SKM-1 treated with dmso at 0.1 percent for 144 hours (cell line): Measurements from ENCODE around the gene DIS3L2.
A peak's percentile ranks its signal among the peaks of the same experiment; 100 is the strongest.
"Not testable (repeated sequence)": the region's sequence is repeated elsewhere in the genome, so short reads cannot be mapped to it uniquely, and the experiment has no call there.

Source experiments
- DNase-seq: peaks from one replicate; lab custom pipeline; 2025; ENCODE audit not compliant: unreplicated experiment; lab: John Stamatoyannopoulos, UW

Gene DIS3L2

DNA sequence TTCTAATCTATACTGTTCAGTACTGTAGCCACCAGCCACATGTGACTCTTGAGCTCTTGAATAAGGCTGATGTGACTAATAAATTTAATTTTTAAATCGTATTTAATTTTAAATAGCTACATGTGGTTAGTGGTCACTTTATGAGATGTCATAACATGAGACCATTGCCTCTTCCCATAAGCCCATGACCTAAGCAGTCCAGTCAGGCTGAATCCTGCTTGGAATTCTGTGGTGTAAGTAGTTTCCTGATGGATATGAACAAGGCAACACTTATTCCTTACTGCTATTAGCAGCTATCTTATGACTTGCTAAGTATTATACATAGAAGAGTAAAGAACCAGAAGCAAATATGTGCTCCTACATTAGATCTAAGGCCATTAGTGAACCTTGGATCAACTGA, 150.0 kb downstream of the DIS3L2 start:
- DNase-seq: no peak

DNA sequence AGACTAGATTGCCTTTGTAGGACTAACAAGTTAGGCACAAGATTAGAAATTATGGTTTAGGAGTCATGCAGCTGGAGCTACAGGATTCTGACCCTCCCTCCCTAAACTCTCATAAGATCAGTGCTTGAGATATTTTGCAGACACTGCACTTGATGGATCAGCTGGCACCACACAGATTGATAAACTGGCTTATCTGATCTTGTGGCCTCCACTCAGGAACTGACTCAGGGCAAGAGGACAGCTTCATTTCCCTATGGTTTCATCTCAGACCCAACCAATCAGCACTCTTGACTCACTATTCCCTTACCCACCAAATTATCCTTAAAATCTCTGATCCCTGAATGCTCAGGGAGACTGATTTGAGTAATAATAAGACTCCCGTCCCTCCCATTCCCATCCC, 152.3 kb downstream of the DIS3L2 start:
- DNase-seq: no peak

DNA sequence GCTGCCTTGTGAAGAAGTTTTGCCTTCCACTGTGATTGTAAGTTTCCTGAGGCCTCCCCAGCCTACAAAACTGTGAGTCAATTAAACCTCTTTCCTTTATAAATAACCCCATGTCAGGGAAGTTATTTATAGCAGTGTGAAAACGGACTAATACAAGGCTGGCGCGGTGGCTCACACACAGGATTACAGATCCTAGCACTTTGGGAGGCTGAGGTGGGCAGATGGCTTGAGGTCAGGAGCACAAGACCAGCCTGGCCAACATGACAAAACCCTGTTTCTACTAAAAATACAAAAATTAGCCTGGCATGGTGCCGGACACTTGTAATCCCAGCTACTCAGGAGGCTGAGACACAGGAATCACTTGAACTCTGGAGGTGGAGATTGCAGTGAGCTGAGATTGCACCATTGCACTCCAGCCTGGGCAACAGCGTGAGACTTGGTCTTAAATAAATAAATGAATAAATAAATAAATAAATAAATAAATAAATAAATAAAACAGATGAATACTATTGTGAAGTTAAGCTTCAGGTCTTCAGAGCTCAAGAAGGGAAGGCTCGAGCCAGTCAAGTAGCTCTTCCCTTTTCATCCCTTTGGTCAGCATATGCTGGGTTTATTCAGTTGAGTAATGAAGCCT, 154.3 kb downstream of the DIS3L2 start:
- not testable (repeated sequence) for DNase-seq

DNA sequence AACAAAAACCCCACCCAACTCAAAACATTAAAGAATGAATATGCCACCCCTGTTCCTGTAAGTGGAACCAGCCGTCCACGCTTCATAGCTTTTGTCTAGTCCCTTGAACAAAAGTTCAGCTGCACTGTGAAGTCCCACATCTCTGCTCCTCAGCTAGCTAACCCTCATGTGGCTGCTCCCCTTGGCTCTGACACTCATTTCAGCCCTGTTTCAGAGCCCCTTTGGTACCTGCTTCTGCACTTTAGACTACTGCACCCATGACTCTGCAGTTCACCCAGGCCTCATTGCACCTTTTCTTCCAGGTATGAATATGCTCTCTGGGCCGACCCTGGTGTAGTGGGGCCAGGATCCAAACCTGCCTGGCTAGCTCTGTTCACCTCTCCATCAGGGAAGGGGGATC, 155.3 kb downstream of the DIS3L2 start:
- no peak for DNase-seq

DNA sequence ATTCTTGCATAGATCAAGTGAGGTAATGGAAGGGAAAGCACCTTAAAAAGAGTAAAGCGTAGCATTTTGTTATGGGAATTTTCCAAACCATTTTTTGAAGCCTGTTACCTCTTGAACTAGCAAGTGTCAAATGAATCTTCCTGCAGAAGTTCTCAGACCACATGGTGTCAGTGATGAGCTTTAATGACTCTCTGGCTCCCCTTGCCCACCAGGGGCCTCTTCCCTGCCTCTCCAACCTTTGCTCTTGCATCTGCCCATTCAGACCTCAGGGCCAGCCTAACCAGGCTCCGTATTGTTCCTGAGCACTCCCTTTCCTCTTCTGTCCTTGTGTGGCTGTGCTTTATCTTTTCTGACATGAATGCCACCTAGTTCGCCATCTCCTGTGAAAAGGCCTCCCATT, 155.9 kb downstream of the DIS3L2 start:
- no peak for DNase-seq

DNA sequence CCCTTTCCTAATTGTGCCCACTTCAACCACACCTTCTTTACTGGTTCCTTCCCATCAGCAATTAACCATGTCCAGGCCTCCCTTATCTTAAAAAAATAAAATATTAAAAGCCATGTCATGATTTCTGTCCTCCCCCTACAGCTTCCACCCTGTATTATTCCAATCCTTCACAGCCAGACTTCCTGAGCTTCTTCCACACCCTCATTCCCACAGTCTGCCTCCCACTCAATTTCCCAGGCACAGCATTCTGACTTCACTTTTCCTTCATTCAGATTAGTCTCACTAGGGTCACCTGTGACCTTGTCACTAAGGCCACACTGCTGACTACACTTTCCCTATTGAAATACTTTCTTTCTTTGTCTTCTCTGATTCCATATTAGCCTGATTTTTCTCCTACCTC, 159.4 kb downstream of the DIS3L2 start:
- DNase-seq: no peak

DNA sequence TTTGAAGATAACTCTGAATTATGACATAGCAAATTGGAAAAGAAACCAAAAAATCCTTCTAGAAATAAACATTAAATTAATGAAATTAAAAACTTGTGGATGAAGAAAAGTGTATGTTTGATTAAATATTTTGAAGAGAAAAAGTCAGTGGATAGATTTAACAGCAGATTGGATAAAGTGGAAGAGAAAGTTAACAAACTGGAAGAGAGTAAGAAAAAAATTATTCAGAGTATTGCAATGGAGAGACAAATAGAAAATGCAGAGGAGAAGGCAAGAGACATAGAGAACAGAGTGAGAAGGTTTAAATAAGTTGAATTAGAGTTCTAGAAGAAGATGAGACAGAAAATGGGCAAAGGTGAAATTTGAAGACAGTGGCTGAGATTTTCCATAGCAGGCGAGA, 162.8 kb downstream of the DIS3L2 start:
- DNase-seq: no peak

DNA sequence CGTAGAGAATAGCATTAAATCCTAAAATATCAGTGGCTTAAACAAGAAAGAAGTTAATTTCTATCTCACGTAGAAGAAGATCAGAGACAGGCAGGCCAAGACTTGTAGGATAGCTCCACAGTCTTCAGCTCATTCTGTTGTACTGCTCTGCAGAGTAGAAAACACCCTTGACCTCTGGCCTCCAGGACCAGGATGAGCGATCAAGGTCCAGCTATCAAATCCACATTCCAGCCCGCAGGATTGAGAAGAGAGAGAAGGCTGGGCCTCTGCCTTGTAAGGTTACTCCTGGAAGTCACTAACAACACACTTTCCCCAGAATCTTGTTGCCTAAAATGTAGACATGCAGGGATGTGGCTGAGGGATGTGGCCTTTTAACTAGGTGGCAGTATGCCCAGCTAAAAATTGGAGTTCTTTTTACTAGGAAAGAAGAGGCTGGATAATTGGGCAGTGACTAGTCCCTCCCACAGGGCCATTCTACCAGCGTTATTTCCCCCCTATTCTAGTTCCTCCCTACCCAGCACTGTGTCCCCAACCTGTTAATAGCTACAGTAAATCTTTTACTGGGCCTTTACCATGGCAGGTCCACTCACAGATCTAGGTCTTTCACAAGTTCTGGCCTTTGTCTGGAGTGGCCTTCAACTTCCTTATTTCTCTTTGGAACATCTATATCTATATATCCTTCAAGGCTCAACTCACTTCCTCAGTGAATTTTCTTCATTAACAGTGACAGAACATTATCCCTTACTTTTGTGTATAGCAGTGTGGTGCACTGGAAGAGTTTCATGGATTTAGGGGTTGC, 165.0 kb downstream of the DIS3L2 start:
- DNase-seq: peak; percentile 36

DNA sequence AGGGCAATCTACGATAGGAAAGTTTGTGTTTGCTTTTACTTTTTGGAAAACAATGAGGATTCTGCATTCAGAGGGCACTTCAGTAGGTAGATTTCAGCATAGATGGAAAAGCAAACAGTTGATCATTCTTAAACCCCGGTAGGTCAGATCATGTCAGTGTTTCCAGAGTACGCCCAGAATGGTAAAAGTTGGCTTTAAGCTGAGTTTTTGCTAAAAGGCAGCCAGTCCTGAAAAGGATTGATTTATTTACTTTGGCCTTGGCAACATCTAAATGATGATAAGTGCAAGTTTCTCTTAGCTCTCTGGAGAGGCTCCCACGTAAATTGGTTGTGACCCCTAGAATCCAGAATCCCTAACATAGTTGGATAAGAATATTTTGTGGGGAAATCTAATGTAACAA, 168.0 kb downstream of the DIS3L2 start:
- no peak for DNase-seq

DNA sequence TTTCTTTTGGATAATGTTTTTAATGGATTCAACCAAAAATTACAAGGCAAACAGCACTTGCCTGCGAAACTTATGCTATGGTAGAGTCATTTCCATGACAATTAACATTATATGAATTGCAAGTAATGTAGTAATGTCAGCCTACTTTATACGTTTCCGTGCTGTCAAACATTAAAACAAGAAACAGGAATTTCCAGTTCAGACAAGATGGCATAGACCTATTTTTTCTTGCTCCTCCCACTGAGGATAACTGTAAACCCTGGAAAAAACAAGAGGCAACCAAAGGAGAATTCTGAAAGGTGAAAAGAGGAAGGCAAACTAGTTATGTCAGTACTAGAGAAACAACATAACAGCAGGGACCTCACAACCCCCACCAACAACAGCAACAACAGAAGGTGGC, 170.7 kb downstream of the DIS3L2 start:
- no peak for DNase-seq

DNA sequence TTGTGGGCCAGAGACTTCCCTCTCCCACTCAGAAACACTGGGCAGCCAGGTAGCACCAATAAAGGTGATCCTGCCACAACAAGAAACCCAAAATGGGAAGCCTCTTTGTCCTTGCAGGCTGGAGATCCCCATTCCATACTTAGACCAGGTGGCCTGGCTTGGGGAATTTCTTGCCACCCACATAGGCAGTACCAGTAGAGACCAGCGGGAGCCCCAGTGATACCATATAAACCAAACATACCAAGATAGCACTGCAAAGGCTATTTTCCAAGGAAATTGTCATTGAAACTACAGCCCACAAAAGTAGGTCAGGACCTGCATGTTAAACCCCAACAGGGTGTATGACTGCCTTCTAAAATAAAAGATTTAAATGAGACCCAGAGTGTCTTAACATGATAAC, 171.6 kb downstream of the DIS3L2 start:
- DNase-seq: no peak

DNA sequence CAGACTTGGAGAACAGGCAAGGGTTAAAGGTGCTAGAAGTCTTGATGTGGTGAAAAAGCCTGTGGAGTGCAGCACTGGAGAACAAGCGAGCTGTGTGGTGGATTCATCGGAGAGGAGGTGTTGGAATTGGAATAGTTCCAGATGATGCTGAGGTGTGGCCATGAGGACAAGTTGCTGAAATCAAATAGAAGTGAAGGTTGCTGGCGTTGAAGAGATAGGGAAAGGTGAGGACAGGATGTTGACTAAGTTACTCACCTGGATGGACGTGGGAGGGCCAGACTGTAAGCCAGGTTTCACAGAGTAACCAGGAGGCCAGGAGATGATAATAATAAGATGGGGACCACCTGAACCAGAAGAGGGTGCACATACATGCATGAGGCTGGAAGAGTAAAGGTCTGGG, 173.4 kb downstream of the DIS3L2 start:
- no peak for DNase-seq

DNA sequence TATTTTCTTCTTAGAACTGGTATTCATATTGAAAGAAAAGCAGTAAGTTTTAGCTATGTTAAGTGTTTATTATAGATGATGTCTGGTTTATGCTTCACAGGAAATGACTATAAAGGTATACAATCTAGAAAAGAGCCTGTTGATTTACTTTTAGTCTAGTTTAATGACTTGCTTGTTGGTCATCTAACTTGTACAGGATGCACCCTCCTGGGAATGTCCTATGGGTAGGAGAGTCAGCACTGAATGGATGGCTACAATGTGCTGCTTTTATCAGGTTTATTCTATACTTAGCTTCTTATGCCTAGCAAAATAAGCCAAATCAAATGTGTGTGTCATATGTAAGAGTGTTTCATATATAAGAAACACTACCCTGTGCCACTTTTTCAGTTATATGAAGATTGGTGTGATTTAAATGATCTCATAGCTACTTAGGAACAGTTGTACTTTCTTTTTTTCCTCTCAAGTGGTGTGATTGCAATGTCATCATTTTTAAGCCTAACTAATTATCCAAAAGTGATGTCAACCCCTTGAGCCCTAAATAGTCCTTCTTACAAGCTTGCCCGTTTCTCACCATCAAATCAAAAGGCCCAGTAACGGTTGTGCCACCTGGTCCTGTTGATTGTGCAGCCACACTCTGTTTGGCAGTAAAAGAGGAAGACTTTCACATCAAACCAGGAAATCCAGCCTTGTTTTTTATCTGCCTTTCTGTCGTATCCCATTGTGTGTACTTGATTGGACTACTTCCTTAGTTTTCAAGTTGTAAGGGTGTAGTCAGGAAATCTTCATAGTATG, 176.0 kb downstream of the DIS3L2 start:
- no peak for DNase-seq

DNA sequence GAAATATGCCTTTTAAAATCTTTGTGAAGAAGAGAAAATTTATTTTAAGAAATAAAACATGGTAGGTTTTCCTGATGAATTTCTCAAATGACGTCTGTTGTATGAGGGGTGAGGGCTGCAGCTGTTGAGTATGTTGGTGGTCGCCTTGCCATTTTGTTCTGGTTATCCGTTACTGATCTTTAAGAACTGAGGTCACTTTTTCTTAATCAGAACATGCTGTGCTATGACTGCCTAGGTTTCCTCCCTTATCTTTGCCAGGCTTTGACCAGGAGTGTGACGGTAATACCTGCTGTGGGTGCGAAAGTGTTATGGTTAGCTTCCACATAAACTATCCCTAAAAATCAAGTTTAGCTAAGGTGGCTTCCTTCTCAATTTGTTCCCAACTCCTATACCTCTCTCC, 176.9 kb downstream of the DIS3L2 start:
- DNase-seq: no peak

DNA sequence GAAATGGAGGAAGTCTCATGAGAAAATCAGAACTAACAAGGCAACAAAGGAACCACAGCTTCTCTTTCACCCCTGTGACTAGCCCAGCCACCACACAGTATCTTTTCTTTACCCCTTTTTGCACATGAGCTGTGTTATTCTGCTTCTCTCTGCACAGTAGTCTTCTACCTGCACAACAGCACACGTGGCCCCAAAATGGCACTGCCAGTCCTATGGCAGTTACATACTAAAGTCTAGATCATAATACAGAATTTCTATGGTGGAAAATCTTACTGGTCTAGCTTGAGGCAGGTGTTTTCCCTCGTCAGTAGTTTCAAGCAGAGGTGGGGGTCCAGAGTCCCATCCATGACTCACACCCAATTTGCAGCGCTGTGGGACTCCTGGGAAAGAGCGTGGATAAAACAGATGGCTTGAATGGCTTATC, 177.7 kb downstream of the DIS3L2 start:
- DNase-seq: no peak

DNA sequence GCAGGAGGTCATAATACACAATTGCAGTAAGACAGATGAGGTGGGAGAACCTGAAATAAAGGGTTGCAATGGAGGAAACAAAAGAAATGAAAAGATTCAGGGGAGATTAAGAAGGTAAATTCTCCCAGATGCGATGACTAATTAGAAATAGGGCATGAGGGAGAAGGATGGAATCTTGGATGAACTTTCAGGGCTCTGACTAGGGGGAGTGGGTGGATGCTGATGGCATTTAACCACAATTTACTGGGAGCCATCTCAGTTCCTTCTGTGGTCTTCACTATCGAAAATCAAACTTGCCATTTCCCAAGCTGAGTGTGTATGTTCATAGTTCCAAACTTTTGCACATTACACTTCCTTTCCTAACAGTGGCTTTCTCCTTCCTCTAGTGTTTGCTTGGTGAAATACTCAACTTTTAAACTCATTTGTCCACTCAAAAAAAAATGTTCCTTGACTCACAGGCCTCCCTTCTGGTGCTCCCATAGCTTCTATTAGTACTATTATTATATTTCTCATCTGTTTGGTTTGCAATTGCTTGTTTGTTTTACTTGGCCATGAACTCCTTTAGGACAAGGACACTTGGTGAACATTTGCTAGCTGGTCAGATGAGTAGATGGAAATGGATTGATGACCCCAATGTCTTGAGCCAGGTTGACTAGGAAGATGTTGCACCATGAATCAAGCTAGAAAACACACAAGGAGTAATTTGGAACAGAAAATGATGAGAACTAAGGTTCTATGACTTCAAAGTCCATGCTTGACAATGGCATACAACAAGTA, 178.5 kb downstream of the DIS3L2 start:
- DNase-seq: no peak

DNA sequence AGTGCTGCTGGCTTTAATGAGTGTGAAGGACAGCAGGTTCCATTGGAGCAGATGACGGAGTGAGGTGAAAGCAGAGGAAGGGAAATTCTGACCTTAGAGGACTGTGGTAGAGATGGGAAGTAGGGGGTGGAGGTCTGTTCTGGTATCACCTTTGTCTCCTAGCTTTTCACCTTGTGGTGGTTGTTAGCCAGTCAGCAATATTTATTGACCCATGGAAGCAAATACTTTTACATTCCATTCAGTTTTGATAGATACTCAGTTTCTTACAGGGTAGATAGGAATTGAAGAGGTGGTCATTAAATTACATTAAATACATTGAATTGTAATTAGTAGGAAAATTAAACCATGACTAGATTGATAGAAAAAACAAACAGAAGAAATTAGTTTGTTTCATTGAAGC, 180.1 kb downstream of the DIS3L2 start:
- no peak for DNase-seq

DNA sequence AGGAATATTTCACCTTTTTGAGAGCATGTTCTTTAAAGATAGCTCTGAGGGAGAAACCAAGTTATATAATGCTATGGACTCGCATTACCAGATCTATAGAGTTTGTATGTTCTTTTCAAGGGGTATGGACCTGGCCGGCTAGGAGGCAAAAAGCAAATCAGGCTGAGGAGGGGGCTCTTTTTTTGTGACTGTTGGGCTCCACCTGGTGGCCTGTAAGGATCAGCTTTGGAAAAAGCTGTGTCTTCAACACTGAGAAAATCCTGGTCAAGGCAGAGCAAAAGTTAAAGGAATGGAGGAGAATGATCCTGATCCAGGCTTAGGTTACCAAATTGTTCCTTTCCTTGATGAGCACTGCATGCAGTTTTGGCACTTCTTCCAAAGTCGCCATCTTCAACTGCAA, 180.5 kb downstream of the DIS3L2 start:
- peak; percentile 16 for DNase-seq

DNA sequence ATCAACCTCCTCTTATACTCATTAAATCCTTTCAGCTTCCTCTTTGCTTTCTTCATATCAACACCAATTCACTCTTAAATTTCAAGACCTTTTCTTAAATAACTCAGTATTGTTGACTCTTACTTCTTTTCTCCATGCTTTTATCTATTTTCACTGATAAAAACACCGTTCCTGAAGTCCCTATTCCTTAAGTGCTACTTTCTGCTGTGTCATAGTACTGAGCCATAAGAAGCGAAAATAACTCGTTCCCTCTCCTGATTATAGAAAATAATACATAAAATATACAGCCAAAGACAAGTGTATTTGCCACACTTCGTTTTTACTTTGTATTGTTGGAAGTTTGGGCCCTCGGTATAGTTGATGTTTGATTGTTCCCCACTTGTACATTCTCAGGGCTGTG, 181.0 kb downstream of the DIS3L2 start:
- DNase-seq: no peak

DNA sequence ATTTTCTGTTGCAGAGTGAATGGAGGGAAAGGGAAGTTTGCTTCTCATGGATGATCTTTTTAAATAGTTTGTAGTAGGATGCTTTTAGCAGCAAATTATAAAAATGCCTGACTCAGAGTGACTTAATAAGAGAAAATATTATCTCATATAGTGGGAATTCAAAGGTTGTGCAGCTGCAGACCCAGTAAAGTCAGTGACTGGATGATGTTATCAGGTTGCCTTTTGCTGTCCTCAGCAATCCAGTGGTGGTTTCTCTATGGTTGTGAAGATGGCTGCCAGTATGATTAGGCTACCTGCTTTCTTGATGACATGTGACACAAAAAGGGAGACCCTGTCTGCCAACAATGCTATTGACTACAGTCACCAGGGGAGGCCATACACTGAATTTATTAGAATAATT, 184.8 kb downstream of the DIS3L2 start:
- DNase-seq: no peak

DNA sequence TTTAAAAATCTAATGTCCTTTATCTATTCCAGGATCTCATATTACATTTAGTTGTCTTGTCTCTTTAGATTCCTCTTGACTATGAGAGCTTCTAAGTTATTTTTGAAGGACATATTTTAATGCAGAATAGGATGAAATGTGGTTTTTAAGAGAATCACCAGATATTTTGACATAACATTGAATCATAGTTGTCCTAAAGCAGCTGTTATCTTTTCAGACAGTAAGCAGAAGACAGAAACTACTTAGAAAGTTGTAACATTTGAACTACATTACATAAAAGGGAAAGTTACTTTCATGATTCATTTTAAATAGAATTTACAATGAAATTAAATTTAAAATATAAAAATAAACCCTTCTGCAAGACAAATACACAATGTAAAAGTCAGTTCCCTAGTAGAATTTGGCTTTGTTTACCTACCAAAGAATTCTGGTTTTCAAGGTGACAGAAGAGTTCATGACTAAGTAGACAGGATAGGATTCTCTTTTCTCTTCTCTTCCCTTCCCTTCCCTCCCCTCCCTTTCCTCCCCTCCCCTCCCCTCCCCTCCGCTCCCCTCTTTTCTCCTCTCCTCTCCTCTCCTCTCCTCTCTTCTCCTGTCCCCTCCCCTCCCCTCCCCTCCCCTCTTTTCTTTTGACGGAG, 186.0 kb downstream of the DIS3L2 start:
- DNase-seq: no peak
